OCI-LY3 (cell line): Measurements from ENCODE around the gene ACKR3.
A peak's percentile ranks its signal among the peaks of the same experiment; 100 is the strongest.

Source experiments
- H2AFZ ChIP-seq: fragments of 200-600, 300-600 bp; shearing (Covaris generic); 2 replicates; pipeline ENCODE4 v1.6.0; 2014; ENCODE audit warnings: antibody characterized with exemption, low read depth, low read length
- H3K27ac ChIP-seq: fragments of 200-600, 300-600 bp; sonication (generic); 2 replicates; pipeline ENCODE4 v1.5.1; 2014; ENCODE audit warnings: mild to moderate bottlenecking, low read length, moderate library complexity, mixed read lengths
- H3K27me3 ChIP-seq: fragments of 200-600, 300-600 bp; sonication (generic); 2 replicates; pipeline ENCODE4 v1.6.1; 2014; ENCODE audit warnings: low read depth, low read length, mixed read lengths
- H3K36me3 ChIP-seq: fragments of 200-600, 300-600 bp; sonication (generic); replicated peaks from 2 replicates; pipeline ENCODE3; 2014; ENCODE audit warnings: low read depth, low read length, mixed read lengths
- H3K4me1 ChIP-seq: fragments of 300-600, 200-600 bp; sonication (generic); 2 replicates; pipeline ENCODE4 v1.6.1; 2014; ENCODE audit warnings: low read length, mixed read lengths
- H3K4me2 ChIP-seq: fragments of 200-600, 300-600 bp; sonication (generic); 2 replicates; pipeline ENCODE4 v1.6.1; 2014; ENCODE audit warnings: low read length, mixed read lengths
- H3K4me3 ChIP-seq: fragments of 300-600, 200-600 bp; sonication (generic); 2 replicates; pipeline ENCODE4 v1.5.1; 2014; ENCODE audit warnings: antibody characterized with exemption, mild to moderate bottlenecking, low read length, moderate library complexity
- H3K79me2 ChIP-seq: fragments of 300-600, 200-600 bp; shearing (Covaris generic); 2 replicates; pipeline ENCODE4 v1.6.1; 2014; ENCODE audit warnings: mild to moderate bottlenecking, low read length, mixed read lengths
- H3K9ac ChIP-seq: fragments of 300-600, 200-600 bp; shearing (Covaris generic); 2 replicates; pipeline ENCODE4 v1.6.0; 2014; ENCODE audit warnings: mild to moderate bottlenecking, low read length, moderate library complexity
- H3K9me3 ChIP-seq: fragments of 200-600, 300-600 bp; shearing (Covaris generic); 2 replicates; pipeline ENCODE4 v1.6.1; 2014; ENCODE audit warnings: low read length, mixed read lengths; ENCODE audit not compliant: insufficient read depth
- H4K20me1 ChIP-seq: fragments of 200-600, 300-600 bp; sonication (generic); 2 replicates; pipeline ENCODE4 v1.6.1; 2016; ENCODE audit warnings: low read length, mixed read lengths; ENCODE audit not compliant: insufficient read depth
- EZH2phosphoT487 ChIP-seq: fragments of 200-600 bp; shearing (Covaris generic); IDR thresholded peaks from 2 replicates; pipeline ENCODE4 v1.6.1; 2018; ENCODE audit warnings: antibody characterized with exemption, mixed run types, low read depth
- TF ChIP-seq, protein P1 (sequence below): fragments of 200-600, 300-600 bp; sonication (generic); IDR thresholded peaks from 2 replicates; pipeline ENCODE4 v1.5.1; 2014; ENCODE audit warnings: antibody characterized with exemption, low read length, low read depth

Gene ACKR3

DNA sequence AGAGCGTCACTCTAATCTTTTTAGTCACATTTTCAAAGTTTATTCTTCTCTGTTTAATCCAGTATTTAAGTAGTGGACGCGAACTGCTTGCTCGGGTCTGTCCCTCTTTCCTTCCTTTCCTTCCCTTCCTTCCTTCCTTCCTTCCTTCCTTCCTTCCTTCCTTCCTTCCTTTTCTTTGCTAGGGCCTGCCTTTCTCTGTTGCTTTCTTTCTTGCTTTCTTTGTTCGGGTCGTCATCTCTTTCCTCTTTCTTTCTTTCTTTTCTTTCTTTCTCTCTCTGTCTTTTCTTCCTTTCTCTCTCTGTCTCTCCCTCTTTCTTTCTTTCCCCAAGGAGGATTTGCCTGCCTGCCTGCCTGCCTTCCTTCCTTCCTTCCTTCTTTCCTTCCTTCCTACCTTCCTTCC, 3.0 kb upstream of the ACKR3 start:
- TF ChIP-seq EZH2phosphoT487: no peak
- TF ChIP-seq, protein P1, sequence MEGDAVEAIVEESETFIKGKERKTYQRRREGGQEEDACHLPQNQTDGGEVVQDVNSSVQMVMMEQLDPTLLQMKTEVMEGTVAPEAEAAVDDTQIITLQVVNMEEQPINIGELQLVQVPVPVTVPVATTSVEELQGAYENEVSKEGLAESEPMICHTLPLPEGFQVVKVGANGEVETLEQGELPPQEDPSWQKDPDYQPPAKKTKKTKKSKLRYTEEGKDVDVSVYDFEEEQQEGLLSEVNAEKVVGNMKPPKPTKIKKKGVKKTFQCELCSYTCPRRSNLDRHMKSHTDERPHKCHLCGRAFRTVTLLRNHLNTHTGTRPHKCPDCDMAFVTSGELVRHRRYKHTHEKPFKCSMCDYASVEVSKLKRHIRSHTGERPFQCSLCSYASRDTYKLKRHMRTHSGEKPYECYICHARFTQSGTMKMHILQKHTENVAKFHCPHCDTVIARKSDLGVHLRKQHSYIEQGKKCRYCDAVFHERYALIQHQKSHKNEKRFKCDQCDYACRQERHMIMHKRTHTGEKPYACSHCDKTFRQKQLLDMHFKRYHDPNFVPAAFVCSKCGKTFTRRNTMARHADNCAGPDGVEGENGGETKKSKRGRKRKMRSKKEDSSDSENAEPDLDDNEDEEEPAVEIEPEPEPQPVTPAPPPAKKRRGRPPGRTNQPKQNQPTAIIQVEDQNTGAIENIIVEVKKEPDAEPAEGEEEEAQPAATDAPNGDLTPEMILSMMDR: no peak
- H4K20me1 ChIP-seq: no peaks in the 10 kb centered on the region
- no peaks in the 10 kb centered on the region for H3K79me2 ChIP-seq
- no peak overlapping the region for H3K4me3 ChIP-seq
- 0 out of 2 replicates have a peak, but pooled peaks cover 19% of the 10 kb centered on the region for H3K27me3 ChIP-seq
- H3K4me2 ChIP-seq: no peak overlapping the region
- H3K9me3 ChIP-seq: no peaks in the 10 kb centered on the region
- no peak overlapping the region for H2AFZ ChIP-seq
- H3K4me1 ChIP-seq: peaks cover 55% of the 10 kb centered on the region
- H3K27ac ChIP-seq: no peak overlapping the region
- H3K9ac ChIP-seq: no peak overlapping the region
- no peaks in the 10 kb centered on the region for H3K36me3 ChIP-seq

DNA sequence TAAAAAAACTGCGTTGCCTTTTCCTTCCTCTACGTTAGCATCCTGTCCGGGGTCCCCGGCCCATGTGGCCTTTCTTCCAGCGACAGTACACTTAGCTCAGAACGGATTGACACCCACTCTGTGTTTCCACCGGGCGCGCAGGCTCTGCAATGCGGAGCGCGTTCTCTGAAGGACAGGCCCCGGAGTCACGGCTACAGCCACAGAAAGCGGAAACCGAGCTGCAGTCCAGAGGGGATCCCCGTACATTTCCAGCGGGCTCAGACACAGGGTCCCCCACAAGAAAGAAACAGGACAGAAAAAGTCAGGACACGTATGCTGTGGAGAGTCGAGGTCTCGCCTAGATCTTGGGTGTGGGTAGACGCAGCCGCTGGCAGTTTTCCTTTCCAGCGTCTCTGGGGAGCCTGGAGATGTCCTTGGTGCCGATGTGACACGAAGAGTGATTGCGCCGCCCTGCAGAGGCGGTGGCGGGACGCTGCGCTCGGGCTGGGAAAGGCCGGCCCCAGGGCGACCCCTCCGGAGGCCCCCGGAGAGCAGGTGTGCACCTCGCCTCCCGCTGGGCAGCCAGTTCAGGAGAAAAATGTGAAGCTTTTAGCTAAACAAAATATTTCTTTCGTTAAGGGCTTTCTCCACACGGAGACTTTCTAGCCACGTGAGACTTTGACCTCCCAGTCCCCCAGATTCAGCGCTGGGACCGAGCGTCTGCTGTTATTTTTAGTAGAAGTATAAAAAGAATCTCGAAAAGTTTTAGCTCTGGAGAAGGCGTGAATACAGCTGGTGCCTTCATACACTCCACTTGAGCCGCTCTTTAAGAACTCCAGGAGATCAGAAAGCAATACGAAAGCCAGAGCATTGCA, 1.3 kb upstream of the ACKR3 start:
- Histone ChIP-seq H2AFZ (0 out of 2 replicates have a peak overlapping the region, but pooled peaks have one; percentile 30), H3K9ac (peak overlapping the region; percentile 71), H3K36me3 (no peaks in the 10 kb centered on the region), H3K4me2 (peak overlapping the region; percentile 94), H3K27me3 (0 out of 2 replicates have a peak, but pooled peaks cover 27% of the 10 kb centered on the region), H3K4me3 (peak overlapping the region; percentile 84), H3K27ac (peak overlapping the region; percentile 46; the same call in 1 of the 2 replicates), H3K9me3 (no peaks in the 10 kb centered on the region), H3K4me1 (peaks cover 43% of the 10 kb centered on the region), H4K20me1 (no peaks in the 10 kb centered on the region), H3K79me2 (no peaks in the 10 kb centered on the region)
- TF ChIP-seq, protein P1: peak; percentile 37
- no peak for TF ChIP-seq EZH2phosphoT487

GRCh38 chr2:236568922-236569572, 578 bp upstream of the ACKR3 start:
- no peak for TF ChIP-seq EZH2phosphoT487
- TF ChIP-seq, protein P1: no peak
- H4K20me1 ChIP-seq: no peaks in the 10 kb centered on the region
- peak overlapping the region; percentile 84 for H3K4me3 ChIP-seq
- peak overlapping the region; percentile 71; the same call in 1 of the 2 replicates for H3K9ac ChIP-seq
- H3K79me2 ChIP-seq: no peaks in the 10 kb centered on the region
- H3K27me3 ChIP-seq: 0 out of 2 replicates have a peak, but pooled peaks cover 27% of the 10 kb centered on the region
- H3K36me3 ChIP-seq: no peaks in the 10 kb centered on the region
- peak overlapping the region; percentile 94 for H3K4me2 ChIP-seq
- H3K4me1 ChIP-seq: peaks cover 43% of the 10 kb centered on the region
- no peak overlapping the region for H2AFZ ChIP-seq
- peak overlapping the region; percentile 46; the same call in 1 of the 2 replicates for H3K27ac ChIP-seq
- no peaks in the 10 kb centered on the region for H3K9me3 ChIP-seq
